HFFc6 (cell line): ENCODE data around the gene LRRC27. TPM values are rescaled to one million over a fixed set of nuclear protein-coding genes. Genes with fewer than 3 reads are reported as not detected.

Experiments used
- DNase-seq: peaks from one replicate; pipeline ENCODE4 v3.0.0-alpha.2; 2018
- H3K27ac Mint-ChIP-seq: 2 replicates; pipeline ENCODE4 v1.8.0; 2020; ENCODE audit warnings: mild to moderate bottlenecking, mixed read lengths
- H3K27me3 Mint-ChIP-seq: 2 replicates; pipeline ENCODE4 v1.8.0; 2021; ENCODE audit warnings: mild to moderate bottlenecking, moderate library complexity, mixed read lengths; ENCODE audit not compliant: insufficient read depth
- H3K36me3 Mint-ChIP-seq: 2 replicates; pipeline ENCODE4 v1.8.0; 2021; ENCODE audit warnings: low read depth, mixed read lengths
- H3K4me1 Mint-ChIP-seq: 2 replicates; pipeline ENCODE4 v1.8.0; 2020; ENCODE audit warnings: low read depth, mixed read lengths
- H3K4me3 Mint-ChIP-seq: 2 replicates; pipeline ENCODE4 v1.8.0; 2020; ENCODE audit warnings: mild to moderate bottlenecking, moderate library complexity, mixed read lengths
- H3K9me3 Mint-ChIP-seq: 2 replicates; pipeline ENCODE4 v1.8.0; 2020; ENCODE audit warnings: mild to moderate bottlenecking, mixed read lengths
- total RNA-seq, 6 experiments: library from RNA; stranded (reverse); fragmentation: NEBNext Ultra II Directional; extraction: Animal tissue kit (Norgen Biotek cat#: 25700); gene quantifications; 2 replicates in 1 of 6; 3 replicates in 5 of 6; pipeline ENCODE4 v1.2.3, GENCODE V29; 2021
- TF ChIP-seq, protein P1 (sequence below): fragments of 200-600 bp; sonication (generic); IDR thresholded peaks from 2 replicates; pipeline ENCODE4 v1.5.0; 2021; ENCODE audit warnings: antibody characterized with exemption, mild to moderate bottlenecking

LRRC27 gene
- total RNA-seq, 6 experiments from 2014 or later: 4.7 to 6.7 (median 6.0) TPM

DNA sequence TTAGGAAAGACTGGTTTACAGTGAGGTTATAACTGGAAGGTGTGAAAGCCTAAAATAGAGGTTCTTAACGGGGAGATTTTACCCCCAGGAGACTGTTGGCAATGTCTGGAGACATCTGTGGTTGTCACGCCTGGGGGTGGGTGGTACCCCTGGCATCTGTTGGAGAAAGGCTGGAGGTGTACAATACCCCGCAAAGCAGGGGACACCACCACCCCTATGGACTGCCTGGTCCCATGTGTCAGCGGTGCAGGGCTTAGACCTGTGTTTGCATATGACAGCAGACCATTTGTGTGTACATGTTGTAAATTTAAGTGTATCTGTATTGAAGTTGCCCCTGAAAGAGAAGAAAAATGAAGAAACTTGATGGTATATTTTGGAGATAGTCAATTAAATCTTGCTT, 9.8 kb downstream of the LRRC27 start:
- no peak overlapping the region for H3K27ac Mint-ChIP-seq
- H3K4me3 Mint-ChIP-seq: no peak overlapping the region
- no peaks in the 10 kb centered on the region; the same call in 1 of the 2 replicates for H3K27me3 Mint-ChIP-seq
- H3K36me3 Mint-ChIP-seq: peaks cover 7% of the 10 kb centered on the region; the same call in 1 of the 2 replicates
- no peaks in the 10 kb centered on the region for H3K9me3 Mint-ChIP-seq
- TF ChIP-seq, protein P1, sequence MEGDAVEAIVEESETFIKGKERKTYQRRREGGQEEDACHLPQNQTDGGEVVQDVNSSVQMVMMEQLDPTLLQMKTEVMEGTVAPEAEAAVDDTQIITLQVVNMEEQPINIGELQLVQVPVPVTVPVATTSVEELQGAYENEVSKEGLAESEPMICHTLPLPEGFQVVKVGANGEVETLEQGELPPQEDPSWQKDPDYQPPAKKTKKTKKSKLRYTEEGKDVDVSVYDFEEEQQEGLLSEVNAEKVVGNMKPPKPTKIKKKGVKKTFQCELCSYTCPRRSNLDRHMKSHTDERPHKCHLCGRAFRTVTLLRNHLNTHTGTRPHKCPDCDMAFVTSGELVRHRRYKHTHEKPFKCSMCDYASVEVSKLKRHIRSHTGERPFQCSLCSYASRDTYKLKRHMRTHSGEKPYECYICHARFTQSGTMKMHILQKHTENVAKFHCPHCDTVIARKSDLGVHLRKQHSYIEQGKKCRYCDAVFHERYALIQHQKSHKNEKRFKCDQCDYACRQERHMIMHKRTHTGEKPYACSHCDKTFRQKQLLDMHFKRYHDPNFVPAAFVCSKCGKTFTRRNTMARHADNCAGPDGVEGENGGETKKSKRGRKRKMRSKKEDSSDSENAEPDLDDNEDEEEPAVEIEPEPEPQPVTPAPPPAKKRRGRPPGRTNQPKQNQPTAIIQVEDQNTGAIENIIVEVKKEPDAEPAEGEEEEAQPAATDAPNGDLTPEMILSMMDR: no peak
- H3K4me1 Mint-ChIP-seq: no peaks in the 10 kb centered on the region
- DNase-seq: no peak

DNA sequence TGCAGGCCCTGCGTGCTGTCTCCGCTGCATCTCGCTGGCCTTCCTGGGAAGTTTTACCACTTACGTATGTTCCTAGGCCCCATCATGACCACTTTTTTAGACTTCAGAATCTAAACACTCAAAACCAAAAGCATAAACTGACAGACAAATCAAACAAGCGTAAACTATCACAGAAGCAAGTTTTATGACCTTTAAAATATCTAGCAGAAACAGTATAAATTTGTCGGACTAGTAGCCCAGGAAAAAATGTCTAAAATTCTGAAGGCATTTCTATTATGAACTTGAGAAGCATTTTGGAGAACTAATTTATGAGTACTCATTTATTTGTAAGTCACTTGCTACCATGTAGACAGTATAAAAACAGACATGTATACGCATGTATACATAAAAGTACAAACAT, 10.6 kb downstream of the LRRC27 start:
- Mint-ChIP-seq H3K4me1 (no peaks in the 10 kb centered on the region), H3K9me3 (no peaks in the 10 kb centered on the region), H3K27me3 (no peaks in the 10 kb centered on the region), H3K4me3 (no peak overlapping the region), H3K36me3 (peaks cover 7% of the 10 kb centered on the region; the same call in 1 of the 2 replicates), H3K27ac (no peak overlapping the region)
- no peak for DNase-seq
- TF ChIP-seq, protein P1: no peak

DNA sequence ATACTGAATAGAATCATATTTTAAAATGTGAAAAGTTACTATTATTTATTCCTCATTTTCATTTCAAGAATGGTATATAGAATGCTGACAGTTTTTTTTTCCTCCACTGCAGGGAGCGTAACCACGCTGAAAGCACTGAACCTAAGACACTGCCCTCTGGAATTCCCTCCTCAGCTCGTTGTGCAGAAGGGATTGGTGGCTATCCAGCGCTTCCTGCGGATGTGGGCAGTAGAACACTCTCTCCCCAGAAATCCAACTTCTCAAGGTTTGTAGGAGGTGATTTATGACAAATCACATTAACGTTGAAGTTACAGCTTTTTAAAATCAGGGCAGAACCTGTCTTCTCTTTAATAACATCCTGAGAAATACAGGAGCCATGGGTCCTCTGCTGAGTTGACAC, 12.4 kb downstream of the LRRC27 start:
- Mint-ChIP-seq H3K27me3 (no peaks in the 10 kb centered on the region), H3K4me1 (no peaks in the 10 kb centered on the region), H3K27ac (no peak overlapping the region), H3K9me3 (no peaks in the 10 kb centered on the region), H3K4me3 (no peak overlapping the region), H3K36me3 (peaks cover 7% of the 10 kb centered on the region; the same call in 1 of the 2 replicates)
- TF ChIP-seq, protein P1: no peak
- no peak for DNase-seq

DNA sequence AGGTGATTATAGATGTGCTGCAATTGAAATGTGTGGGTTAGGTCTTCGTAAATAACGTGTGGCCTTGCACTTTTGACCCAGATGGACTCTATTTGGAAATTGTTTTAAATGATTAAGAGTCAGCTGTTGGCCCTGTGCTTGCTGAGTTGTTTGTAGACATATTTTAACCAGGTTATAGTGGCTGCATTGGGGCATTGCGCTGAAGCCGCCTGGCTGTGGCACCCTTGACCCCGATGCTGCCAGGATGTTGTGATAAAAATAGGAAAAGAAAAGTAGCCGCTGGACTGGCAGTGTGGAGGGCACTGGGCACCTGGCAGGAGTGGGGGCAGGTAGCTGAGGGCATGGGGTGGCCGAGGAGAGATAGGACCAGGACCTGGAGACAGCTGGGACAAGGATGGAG, 13.4 kb downstream of the LRRC27 start:
- DNase-seq: no peak
- peaks cover 7% of the 10 kb centered on the region; the same call in 1 of the 2 replicates for H3K36me3 Mint-ChIP-seq
- H3K4me3 Mint-ChIP-seq: no peak overlapping the region
- H3K4me1 Mint-ChIP-seq: no peaks in the 10 kb centered on the region
- TF ChIP-seq, protein P1: no peak
- H3K9me3 Mint-ChIP-seq: no peaks in the 10 kb centered on the region
- no peak overlapping the region for H3K27ac Mint-ChIP-seq
- H3K27me3 Mint-ChIP-seq: no peaks in the 10 kb centered on the region

DNA sequence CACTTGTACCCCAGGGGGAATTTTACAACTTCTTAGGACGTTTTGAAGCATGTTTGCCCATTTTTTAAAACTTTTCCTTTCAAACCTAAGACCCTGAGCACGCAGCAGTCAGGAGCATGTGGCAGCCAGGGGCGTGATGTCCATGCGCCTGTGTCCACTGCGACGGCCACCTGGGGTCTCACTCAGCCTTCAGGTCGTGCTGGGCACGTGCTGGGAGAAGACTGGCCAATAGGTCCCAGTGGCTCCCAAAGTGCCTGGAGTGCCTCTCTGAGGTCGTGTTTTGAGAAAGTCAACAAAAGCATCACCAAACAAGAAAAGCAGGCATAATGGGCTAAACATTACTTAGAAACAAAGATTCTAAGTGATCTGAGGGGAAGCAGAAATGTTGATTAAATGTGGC, 14.8 kb downstream of the LRRC27 start:
- TF ChIP-seq, protein P1: no peak
- no peak overlapping the region for H3K27ac Mint-ChIP-seq
- no peaks in the 10 kb centered on the region for H3K9me3 Mint-ChIP-seq
- no peak for DNase-seq
- H3K27me3 Mint-ChIP-seq: no peaks in the 10 kb centered on the region
- H3K4me1 Mint-ChIP-seq: no peaks in the 10 kb centered on the region
- H3K36me3 Mint-ChIP-seq: peaks cover 7% of the 10 kb centered on the region; the same call in 1 of the 2 replicates
- no peak overlapping the region for H3K4me3 Mint-ChIP-seq
